Chondrocyte (in vitro differentiated cells): ENCODE measurements around the gene PI4KA. TPM values are rescaled to one million over a fixed set of nuclear protein-coding genes. Genes with fewer than 3 reads are reported as not detected.

ENCODE experiments used
- DNase-seq: peaks from one replicate; pipeline ENCODE4 v3.0.0; 2021; ENCODE audit warnings: mixed read lengths, low spot score
- H3K27ac Mint-ChIP-seq: one replicate; pipeline ENCODE4 v1.8.0; 2021; ENCODE audit warnings: mild to moderate bottlenecking, moderate library complexity, mixed read lengths; ENCODE audit not compliant: unreplicated experiment
- H3K27me3 Mint-ChIP-seq: 2 replicates; pipeline ENCODE4 v1.8.0; 2021; ENCODE audit warnings: low read depth, mixed read lengths
- H3K36me3 Mint-ChIP-seq: 2 replicates; pipeline ENCODE4 v1.8.0; 2021; ENCODE audit warnings: low read depth, mixed read lengths
- H3K4me1 Mint-ChIP-seq: 2 replicates; pipeline ENCODE4 v1.8.0; 2021; ENCODE audit warnings: low read depth, mild to moderate bottlenecking, mixed read lengths
- H3K4me3 Mint-ChIP-seq: one replicate; pipeline ENCODE4 v1.8.0; 2021; ENCODE audit warnings: mild to moderate bottlenecking, moderate library complexity, mixed read lengths; ENCODE audit not compliant: unreplicated experiment
- H3K9me3 Mint-ChIP-seq: 2 replicates; pipeline ENCODE4 v1.8.0; 2021; ENCODE audit warnings: low read depth, mixed read lengths
- CTCF ChIP-seq: fragments of 200-600 bp; sonication (generic); IDR thresholded peaks from 2 replicates; pipeline ENCODE4 v1.5.0; 2021; ENCODE audit warnings: antibody characterized with exemption, mild to moderate bottlenecking, moderate library complexity
- total RNA-seq: library from RNA; stranded (reverse); gene quantifications from 3 replicates; pipeline ENCODE4 v1.2.1, GENCODE V29; 2021

PI4KA gene
- total RNA-seq, 1 donor from 2014 or later, result 68.3 TPM

- no peak for TF ChIP-seq CTCF
- no peaks in the 10 kb centered on the region for H3K9me3 Mint-ChIP-seq
- H3K36me3 Mint-ChIP-seq, result peaks cover 26% of the 10 kb centered on the region
- H3K27me3 Mint-ChIP-seq, result no peaks in the 10 kb centered on the region
- DNase-seq, result no peak
- no peak overlapping the region for H3K27ac Mint-ChIP-seq
- H3K4me1 Mint-ChIP-seq, result no peaks in the 10 kb centered on the region
- H3K4me3 Mint-ChIP-seq, result no peak overlapping the region
These were observed 92.1 kb downstream of the PI4KA start for GRCh38 chr22:20766530-20766929.

DNA sequence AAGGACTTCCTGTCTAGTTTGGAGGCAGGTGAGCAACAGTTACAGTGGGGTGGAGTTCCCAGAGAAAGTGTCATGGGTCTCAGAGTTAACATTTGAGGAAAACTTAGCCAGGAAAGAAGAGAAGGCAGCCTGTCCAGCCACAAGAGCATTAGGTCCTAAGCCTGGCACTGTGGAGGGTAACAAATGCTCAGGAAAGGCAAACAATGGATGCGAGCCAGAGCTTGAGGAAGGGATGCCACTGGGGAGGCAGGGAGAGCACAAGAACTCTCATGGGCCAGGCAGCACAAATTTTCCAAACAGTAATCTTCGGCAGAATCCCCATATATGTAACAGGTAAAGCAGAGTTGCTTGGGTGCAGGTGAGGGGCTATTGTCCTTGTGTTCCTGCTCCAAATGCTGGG, 92.7 kb downstream of the PI4KA start:
- Mint-ChIP-seq H3K9me3 (no peaks in the 10 kb centered on the region), H3K4me3 (no peak overlapping the region), H3K36me3 (peaks cover 26% of the 10 kb centered on the region), H3K27ac (no peak overlapping the region), H3K4me1 (no peaks in the 10 kb centered on the region), H3K27me3 (no peaks in the 10 kb centered on the region)
- no peak for TF ChIP-seq CTCF
- no peak for DNase-seq

- Mint-ChIP-seq H3K36me3 (peaks cover 26% of the 10 kb centered on the region), H3K4me3 (no peak overlapping the region), H3K27ac (no peak overlapping the region)
These were observed 93.9 kb downstream of the PI4KA start for GRCh38 chr22:20764729-20765128.

DNA sequence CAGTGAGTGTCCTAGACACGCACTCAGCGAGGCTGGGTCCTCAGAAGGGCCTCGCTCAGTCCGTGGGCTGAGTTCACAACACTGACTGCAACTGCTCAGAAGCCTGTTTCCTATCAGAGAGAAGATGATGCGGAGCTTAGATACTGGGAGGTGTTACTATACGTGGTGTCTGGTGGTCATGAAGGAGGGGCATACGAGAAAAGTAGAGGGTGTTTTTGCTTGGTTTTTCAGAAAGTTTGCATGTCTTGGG, 94.2 kb downstream of the PI4KA start:
- no peak overlapping the region for H3K27ac Mint-ChIP-seq
- H3K27me3 Mint-ChIP-seq, result no peaks in the 10 kb centered on the region
- no peaks in the 10 kb centered on the region for H3K4me1 Mint-ChIP-seq
- DNase-seq, result no peak
- H3K4me3 Mint-ChIP-seq, result no peak overlapping the region
- no peaks in the 10 kb centered on the region for H3K9me3 Mint-ChIP-seq
- H3K36me3 Mint-ChIP-seq, result peaks cover 24% of the 10 kb centered on the region
- TF ChIP-seq CTCF, result no peak

More at GRCh38 chr22:20764729-20765128, 93.9 kb downstream of the PI4KA start:
- no peaks in the 10 kb centered on the region for H3K27me3 Mint-ChIP-seq
- TF ChIP-seq CTCF, result no peak
- no peak for DNase-seq
- no peaks in the 10 kb centered on the region for H3K9me3 Mint-ChIP-seq
- H3K4me1 Mint-ChIP-seq, result no peaks in the 10 kb centered on the region

DNA sequence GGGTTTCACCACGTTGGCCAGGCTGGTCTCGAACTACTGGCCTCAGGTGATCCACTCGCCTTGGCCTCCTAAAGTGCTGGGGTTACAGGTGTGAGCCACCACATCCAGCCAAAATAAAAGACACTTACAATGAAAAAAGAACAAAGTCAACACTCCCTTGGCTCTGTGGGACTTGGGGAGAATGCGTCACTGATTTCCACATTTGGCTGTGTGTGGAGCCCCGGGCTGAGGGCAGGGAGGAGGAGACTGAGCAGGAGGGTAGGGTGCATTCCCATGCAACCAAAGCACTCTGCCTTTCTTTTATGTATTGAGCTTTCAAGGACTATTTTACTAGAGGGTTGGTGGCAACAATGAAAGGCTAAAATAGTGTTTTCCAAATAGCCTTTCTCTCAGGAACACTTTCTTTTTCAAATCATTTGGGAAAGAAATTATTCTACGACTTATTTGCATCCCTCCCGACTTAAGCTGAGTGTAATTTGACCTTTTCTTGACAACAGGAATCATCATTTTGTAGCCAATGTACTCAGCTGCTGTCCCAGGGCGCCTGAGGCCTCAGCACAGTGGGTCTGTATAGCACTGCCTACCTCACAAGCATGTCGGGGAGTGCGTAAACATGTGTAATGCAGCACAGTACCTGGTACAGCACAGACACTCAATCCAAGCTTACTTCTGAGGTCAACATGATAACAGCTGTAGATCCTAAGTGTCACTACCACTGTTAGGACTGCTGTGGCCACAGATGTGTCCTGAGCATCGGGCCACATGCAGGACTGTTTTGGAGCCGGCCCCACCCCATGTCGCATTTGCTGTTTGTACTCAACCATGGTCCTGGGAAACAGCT, 94.8 kb downstream of the PI4KA start:
- no peak for TF ChIP-seq CTCF
- no peak for DNase-seq
- Mint-ChIP-seq H3K9me3 (no peaks in the 10 kb centered on the region), H3K4me1 (no peaks in the 10 kb centered on the region), H3K36me3 (peaks cover 22% of the 10 kb centered on the region), H3K4me3 (no peak overlapping the region), H3K27me3 (no peaks in the 10 kb centered on the region), H3K27ac (no peak overlapping the region)
